Adrenal gland (tissue), 12 donors: ENCODE data around the gene BSDC1. TPM values are rescaled to one million over a fixed set of nuclear protein-coding genes. Genes with fewer than 3 reads are reported as not detected.

Experiments
- DNase-seq, 7 donors: peaks; one replicate each; pipeline ENCODE4 v3.0.0-alpha.2; 2019 to 2020
- H3K27ac ChIP-seq, 5 donors: fragments of 200-600 bp; sonication (generic) in 4 of 5; 1 replicate in 3 of 5; 2 replicates in 2 of 5; pipeline versions ENCODE4 v1.5.1 to v1.8.0; 2016 to 2020; ENCODE audit warnings: mild to moderate bottlenecking in 1 of 5
- H3K27me3 ChIP-seq: fragments of 200-600 bp; 2 replicates; pipeline ENCODE4 v1.8.0; 2021
- H3K36me3 ChIP-seq, 2 donors: fragments of 200-600 bp; replicated peaks in 1 of 2; 1 replicate in 1 of 2; 2 replicates in 1 of 2; pipeline versions ENCODE4 v1.5.1 to v1.8.0; 2018 to 2022
- H3K4me1 ChIP-seq, 2 donors: fragments of 200-600 bp; replicated peaks in 1 of 2; 1 replicate in 1 of 2; 2 replicates in 1 of 2; pipeline versions ENCODE4 v1.5.1 to v1.8.0; 2018 to 2021
- H3K4me3 ChIP-seq, 4 donors: fragments of 200-600 bp; sonication (generic) in 3 of 4; one replicate each; pipeline ENCODE4 v1.5.1; 2016 to 2018
- H3K9me3 ChIP-seq, 3 donors: fragments of 200-600 bp; sonication (generic) in 1 of 3; replicated peaks in 1 of 3; 1 replicate in 2 of 3; 2 replicates in 1 of 3; pipeline versions ENCODE4 v1.5.1 to v1.8.0; 2016 to 2021
- POLR2A ChIP-seq, 2 donors: fragments of 450-650 bp; IDR thresholded peaks; one replicate each; pipeline ENCODE4 v1.6.1; 2017; ENCODE audit warnings: antibody characterized with exemption in 2 of 2, mild to moderate bottlenecking in 2 of 2, moderate library complexity in 1 of 2
- WGBS, 4 donors: extraction: QIAGEN DNeasy Blood & Tissue Kit in 2 of 4; methylation state at CpG; one replicate each; pipeline versions ENCODE4 v1.1.5 to v1.1.7; 2013 to 2017; 5-methylcytosine and 5-hydroxymethylcytosine counted together
- intact Hi-C, 2 donors: fragments of 100-400 bp; cut with DNase I; formaldehyde crosslinking; loops; one replicate each; pipeline versions ENCODE4 v1.14.1 to v1.15.0; 2022 to 2023
- polyA plus RNA-seq, 3 donors: library from polyadenylated mRNA; stranded (reverse); fragments of 200-250 nt in 2 of 3; fragments of 350-450 nt in 1 of 3; fragmentation: Illumina TruSeq in 1 of 3; extraction: RNeasy Lipid Tissue Mini Kit (QIAGEN cat#74804) in 1 of 3; gene quantifications; one replicate each; pipeline ENCODE4 v1.2.3, GENCODE V29; 2013 to 2014
- total RNA-seq, 9 donors: library from RNA; depleted of rRNA in 4 of 9; stranded (reverse); fragments of >200 nt in 4 of 9; fragments of 120-200 nt in 1 of 9; fragmentation: NEBNext Ultra II Directional in 1 of 9; extraction: Animal tissue kit (Norgen Biotek cat#: 25700) in 1 of 9; gene quantifications; one replicate each; pipeline versions ENCODE4 v1.1.0 to v1.2.4, GENCODE V29; 2013 to 2023
- TF ChIP-seq, protein P1 (sequence below), 6 experiments: fragments of 450-650 bp in 4 of 6; fragments of 200-600 bp in 2 of 6; sonication (generic) in 1 of 6; IDR thresholded peaks; 1 replicate in 5 of 6; 2 replicates in 1 of 6; pipeline versions ENCODE4 v1.5.1 to v1.8.0; 2016 to 2021; ENCODE audit warnings: antibody characterized with exemption in 6 of 6, mild to moderate bottlenecking in 2 of 6, moderate library complexity in 1 of 6
- donor health status: healthy with polysubstance abuse.
- donor health status: Bipolar disorder and iron deficiency.
- donor health status: DM: yes; HTN: yes; CAD: no.
- donor health status: DM: no; HTN: no; CAD: no.
- donor health status: DM: no; HTN: no; CAD: no.
- donor health status: DM: yes; HTN: yes; CAD: no.

Gene BSDC1
- total and polyA plus RNA-seq, 12 donors: 47.9 to 153 (median 107) TPM

DNA sequence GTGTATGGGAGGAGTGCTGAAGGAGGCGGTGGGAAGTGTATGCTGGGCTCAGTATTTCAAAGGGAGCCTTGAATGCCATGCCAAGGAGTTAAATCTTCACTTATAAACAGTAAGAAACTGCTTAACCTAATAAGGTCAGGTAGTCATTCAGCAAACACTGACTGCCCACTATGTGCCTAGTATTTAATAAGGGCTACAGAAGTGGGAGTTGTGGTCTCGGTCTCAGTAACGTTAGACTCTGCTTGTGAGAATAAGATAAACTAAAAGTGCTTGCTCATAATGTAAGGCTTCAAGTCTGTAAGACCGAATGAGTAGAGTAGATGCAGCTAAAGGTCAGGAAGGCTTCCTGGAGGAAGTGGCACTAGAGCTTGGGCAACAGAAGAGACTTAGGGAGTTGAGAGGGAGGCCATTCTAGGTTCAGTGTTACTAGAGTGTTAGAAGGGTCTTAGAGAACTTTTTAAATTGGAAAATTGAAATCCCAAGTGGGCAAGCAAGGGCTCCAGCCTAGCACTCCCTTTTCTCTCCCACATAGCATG is 64.2 kb downstream of the BSDC1 start:
- Histone ChIP-seq H3K27ac (no peak overlapping the region), H3K4me1 (peaks cover 4 to 11% of the 10 kb centered on the region in 2 donors), H3K27me3 (no peaks in the 10 kb centered on the region), H3K4me3 (no peak overlapping the region), H3K36me3 (peaks cover 0 to 71% of the 10 kb centered on the region in 2 donors), H3K9me3 (no peaks in the 10 kb centered on the region)
- intact Hi-C loops: no loop called here
- WGBS, 4 donors: 88 to 93% (median 92%) methylated on average over 4 of the region's 4 CpGs
- DNase-seq: no peak
- TF ChIP-seq POLR2A (IDR thresholded peaks at IDR 0.05): no peak
- TF ChIP-seq, protein P1, sequence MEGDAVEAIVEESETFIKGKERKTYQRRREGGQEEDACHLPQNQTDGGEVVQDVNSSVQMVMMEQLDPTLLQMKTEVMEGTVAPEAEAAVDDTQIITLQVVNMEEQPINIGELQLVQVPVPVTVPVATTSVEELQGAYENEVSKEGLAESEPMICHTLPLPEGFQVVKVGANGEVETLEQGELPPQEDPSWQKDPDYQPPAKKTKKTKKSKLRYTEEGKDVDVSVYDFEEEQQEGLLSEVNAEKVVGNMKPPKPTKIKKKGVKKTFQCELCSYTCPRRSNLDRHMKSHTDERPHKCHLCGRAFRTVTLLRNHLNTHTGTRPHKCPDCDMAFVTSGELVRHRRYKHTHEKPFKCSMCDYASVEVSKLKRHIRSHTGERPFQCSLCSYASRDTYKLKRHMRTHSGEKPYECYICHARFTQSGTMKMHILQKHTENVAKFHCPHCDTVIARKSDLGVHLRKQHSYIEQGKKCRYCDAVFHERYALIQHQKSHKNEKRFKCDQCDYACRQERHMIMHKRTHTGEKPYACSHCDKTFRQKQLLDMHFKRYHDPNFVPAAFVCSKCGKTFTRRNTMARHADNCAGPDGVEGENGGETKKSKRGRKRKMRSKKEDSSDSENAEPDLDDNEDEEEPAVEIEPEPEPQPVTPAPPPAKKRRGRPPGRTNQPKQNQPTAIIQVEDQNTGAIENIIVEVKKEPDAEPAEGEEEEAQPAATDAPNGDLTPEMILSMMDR (IDR thresholded peaks at IDR 0.05): no peak

DNA sequence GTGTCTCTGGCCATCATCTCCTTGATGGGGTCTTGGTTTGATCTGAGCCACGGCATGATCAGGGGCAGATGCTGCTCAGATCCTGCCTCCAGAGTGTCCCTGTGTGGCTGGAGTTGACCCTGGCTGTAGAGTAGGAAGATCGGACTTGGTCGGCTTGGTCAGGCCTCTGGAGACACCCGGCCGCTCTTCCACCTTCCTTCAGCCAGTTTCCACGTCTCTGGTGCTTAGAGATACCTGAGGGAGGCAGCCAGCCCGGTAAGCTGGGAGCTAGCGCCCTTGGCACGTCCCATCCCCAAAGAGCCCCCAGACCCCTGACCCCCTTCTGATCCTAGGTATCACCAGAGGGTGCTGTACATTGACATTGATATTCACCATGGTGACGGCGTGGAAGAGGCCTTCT is 67.0 kb downstream of the BSDC1 start:
- Histone ChIP-seq H3K4me1 (no peaks in the 10 kb centered on the region), H3K4me3 (no peak overlapping the region), H3K27ac (no peak overlapping the region), H3K9me3 (no peaks in the 10 kb centered on the region), H3K27me3 (no peaks in the 10 kb centered on the region), H3K36me3 (peaks cover 0 to 61% of the 10 kb centered on the region in 2 donors)
- TF ChIP-seq POLR2A (IDR thresholded peaks at IDR 0.05): no peak
- TF ChIP-seq, protein P1 (IDR thresholded peaks at IDR 0.05): no peak
- WGBS, 4 donors: 94 to 98% (median 95%) methylated on average over 10 to 11 of the region's 11 CpGs
- DNase-seq: no peak
- intact Hi-C loops: no loop called here

DNA sequence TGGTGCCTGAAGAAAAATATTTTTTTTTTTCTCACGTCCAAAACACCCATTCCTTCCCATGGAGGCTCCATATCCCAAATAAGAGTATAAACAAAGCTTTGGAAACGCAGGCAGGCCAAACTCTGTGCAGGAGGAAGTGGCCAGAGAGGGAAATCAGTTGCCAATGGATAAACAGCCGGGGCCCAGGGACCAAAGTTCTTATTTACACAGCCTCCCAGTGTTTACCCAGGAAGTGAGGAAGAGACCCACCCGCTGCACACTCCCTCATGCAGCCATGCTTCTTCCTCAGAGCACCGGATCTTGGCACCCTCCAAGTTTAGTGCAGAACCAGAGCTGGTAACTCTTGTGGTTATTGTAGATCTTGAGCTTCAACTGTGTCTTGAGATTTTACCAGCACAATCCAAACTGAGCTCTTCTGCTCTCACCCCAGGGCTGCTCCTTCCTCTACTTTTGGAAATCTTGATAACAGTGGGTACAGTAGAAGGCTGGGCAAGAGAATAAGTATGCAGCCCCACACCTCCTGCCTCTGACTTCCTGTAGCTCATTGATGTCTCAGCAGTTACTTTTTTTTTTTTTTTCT is 72.4 kb downstream of the BSDC1 start:
- DNase-seq: no peak

DNA sequence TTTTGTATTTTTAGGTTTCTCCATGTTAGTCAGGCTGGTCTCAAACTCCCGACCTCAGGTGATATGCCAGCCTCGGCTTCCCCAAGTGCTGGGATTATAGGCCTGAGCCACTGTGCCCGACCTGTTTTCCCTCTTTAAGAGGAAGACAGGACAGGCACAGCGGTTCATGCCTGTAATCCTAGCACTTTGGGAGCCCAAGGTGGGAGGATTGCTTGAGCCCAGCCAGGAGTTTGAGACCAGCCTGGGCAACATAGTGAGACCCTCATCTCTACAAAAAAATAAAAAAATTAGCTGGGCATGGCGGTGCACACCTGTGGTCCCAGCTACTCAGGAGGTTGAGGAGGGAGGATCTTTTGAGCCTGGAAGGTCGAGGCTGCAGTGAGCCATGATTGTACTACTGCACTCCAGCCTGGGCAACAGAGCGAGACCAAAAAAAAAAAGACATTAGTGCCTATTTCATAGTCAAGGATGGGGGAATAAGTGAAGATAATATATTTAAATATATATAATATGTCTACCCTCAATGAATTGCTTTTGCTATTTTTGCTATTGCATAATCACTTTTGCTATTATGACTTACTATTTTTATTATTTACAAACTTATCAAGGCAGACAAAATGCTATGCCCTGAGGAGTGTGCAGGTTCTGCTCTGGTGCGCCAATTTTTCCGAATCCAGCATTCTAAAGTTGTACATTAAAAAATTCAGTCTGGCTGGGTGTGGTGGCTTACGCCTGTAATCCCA is 75.9 kb downstream of the BSDC1 start:
- WGBS, 4 donors: 95 to 99% (median 97%) methylated on average over 9 to 10 of the region's 10 CpGs
- no peaks in the 10 kb centered on the region for H3K27me3 ChIP-seq
- intact Hi-C loops: loop anchor here in 1 of 2 donors (10.0 kb wide), 1 partner anchor 103 kb away; no protein-coding TSS in a partner anchor
- no peak overlapping the region for H3K27ac ChIP-seq
- no peak overlapping the region for H3K4me3 ChIP-seq
- H3K9me3 ChIP-seq: no peaks in the 10 kb centered on the region
- TF ChIP-seq POLR2A (IDR thresholded peaks at IDR 0.05): no peak
- TF ChIP-seq, protein P1 (IDR thresholded peaks at IDR 0.05): no peak
- H3K4me1 ChIP-seq: peaks cover 0 to 4% of the 10 kb centered on the region in 2 donors
- DNase-seq: no peak
- peaks cover 0 to 31% of the 10 kb centered on the region in 2 donors for H3K36me3 ChIP-seq

More for the DNA sequence above, 72.4 kb downstream of the BSDC1 start:
- H3K27ac ChIP-seq: no peak overlapping the region
- peaks cover 0 to 38% of the 10 kb centered on the region in 2 donors for H3K36me3 ChIP-seq
- no peaks in the 10 kb centered on the region for H3K4me1 ChIP-seq
- 61 to 73% (median 65%) methylated on average over 5 of the region's 5 CpGs for WGBS, 4 donors
- intact Hi-C loops: no loop called here
- no peak overlapping the region for H3K4me3 ChIP-seq
- TF ChIP-seq, protein P1 (IDR thresholded peaks at IDR 0.05): no peak
- TF ChIP-seq POLR2A (IDR thresholded peaks at IDR 0.05): no peak
- H3K9me3 ChIP-seq: no peaks in the 10 kb centered on the region
- no peaks in the 10 kb centered on the region for H3K27me3 ChIP-seq
